Endothelial cell (in vitro differentiated cells): ENCODE measurements around the gene CA10. TPM values are rescaled to one million over a fixed set of nuclear protein-coding genes. Genes with fewer than 3 reads are reported as not detected.

ENCODE experiments used
- DNase-seq: peaks from one replicate; pipeline ENCODE4 v3.0.0; 2021; ENCODE audit warnings: low spot score
- H3K27ac Mint-ChIP-seq: one replicate; pipeline ENCODE4 v1.8.0; 2021; ENCODE audit warnings: mixed read lengths, inconsistent platforms; ENCODE audit not compliant: unreplicated experiment
- H3K27me3 Mint-ChIP-seq: one replicate; pipeline ENCODE4 v1.8.0; 2021; ENCODE audit warnings: mild to moderate bottlenecking, moderate library complexity, mixed read lengths, inconsistent platforms; ENCODE audit not compliant: unreplicated experiment
- H3K36me3 Mint-ChIP-seq: one replicate; pipeline ENCODE4 v1.8.0; 2021; ENCODE audit warnings: mild to moderate bottlenecking, low read depth, mixed read lengths, inconsistent platforms; ENCODE audit not compliant: unreplicated experiment
- H3K4me1 Mint-ChIP-seq: one replicate; pipeline ENCODE4 v1.8.0; 2021; ENCODE audit warnings: mild to moderate bottlenecking, mixed read lengths, inconsistent platforms; ENCODE audit not compliant: unreplicated experiment
- H3K4me3 Mint-ChIP-seq: one replicate; pipeline ENCODE4 v1.8.0; 2021; ENCODE audit warnings: mild to moderate bottlenecking, mixed read lengths, inconsistent platforms; ENCODE audit not compliant: unreplicated experiment
- H3K9me3 Mint-ChIP-seq: one replicate; pipeline ENCODE4 v1.8.0; 2021; ENCODE audit warnings: mixed read lengths, inconsistent platforms; ENCODE audit not compliant: unreplicated experiment
- total RNA-seq: library from RNA; stranded (reverse); fragmentation: NEBNext Ultra II Directional; extraction: Animal tissue kit (Norgen Biotek cat#: 25700); gene quantifications from one replicate; pipeline ENCODE4 v1.2.1, GENCODE V29; 2021; ENCODE audit not compliant: unreplicated experiment
- TF ChIP-seq, protein P1 (sequence below): fragments of 200-600 bp; sonication (generic); IDR thresholded peaks from one replicate; pipeline ENCODE4 v1.5.0; 2021; ENCODE audit warnings: antibody characterized with exemption; ENCODE audit not compliant: unreplicated experiment

The CA10 gene
- total RNA-seq, 1 donor from 2014 or later = not detected

DNA sequence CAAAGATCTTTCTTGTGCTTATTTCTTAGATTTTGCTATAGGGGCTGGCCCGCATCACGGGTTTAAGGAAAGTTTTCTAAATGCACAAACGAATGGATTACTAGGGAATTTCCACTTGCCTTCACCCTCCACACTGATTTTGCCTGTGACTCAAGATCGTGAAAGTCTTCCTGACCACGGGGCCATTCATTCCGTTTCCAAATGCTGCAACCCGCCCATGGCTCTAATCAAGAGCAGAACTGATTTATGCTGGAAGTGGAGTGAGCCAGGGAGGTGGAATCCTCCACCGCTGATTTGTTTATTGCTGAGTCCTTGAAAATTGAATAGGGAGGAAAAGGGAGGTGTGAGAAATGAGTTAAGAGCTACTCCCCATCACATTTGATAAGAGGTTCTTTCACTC lies 52.4 kb downstream of the CA10 start:
- Mint-ChIP-seq H3K9me3 (no peaks in the 10 kb centered on the region), H3K27me3 (no peaks in the 10 kb centered on the region), H3K4me1 (no peaks in the 10 kb centered on the region), H3K27ac (no peak overlapping the region), H3K36me3 (no peaks in the 10 kb centered on the region), H3K4me3 (no peak overlapping the region)
- TF ChIP-seq, protein P1, sequence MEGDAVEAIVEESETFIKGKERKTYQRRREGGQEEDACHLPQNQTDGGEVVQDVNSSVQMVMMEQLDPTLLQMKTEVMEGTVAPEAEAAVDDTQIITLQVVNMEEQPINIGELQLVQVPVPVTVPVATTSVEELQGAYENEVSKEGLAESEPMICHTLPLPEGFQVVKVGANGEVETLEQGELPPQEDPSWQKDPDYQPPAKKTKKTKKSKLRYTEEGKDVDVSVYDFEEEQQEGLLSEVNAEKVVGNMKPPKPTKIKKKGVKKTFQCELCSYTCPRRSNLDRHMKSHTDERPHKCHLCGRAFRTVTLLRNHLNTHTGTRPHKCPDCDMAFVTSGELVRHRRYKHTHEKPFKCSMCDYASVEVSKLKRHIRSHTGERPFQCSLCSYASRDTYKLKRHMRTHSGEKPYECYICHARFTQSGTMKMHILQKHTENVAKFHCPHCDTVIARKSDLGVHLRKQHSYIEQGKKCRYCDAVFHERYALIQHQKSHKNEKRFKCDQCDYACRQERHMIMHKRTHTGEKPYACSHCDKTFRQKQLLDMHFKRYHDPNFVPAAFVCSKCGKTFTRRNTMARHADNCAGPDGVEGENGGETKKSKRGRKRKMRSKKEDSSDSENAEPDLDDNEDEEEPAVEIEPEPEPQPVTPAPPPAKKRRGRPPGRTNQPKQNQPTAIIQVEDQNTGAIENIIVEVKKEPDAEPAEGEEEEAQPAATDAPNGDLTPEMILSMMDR = no peak
- DNase-seq = no peak

DNA sequence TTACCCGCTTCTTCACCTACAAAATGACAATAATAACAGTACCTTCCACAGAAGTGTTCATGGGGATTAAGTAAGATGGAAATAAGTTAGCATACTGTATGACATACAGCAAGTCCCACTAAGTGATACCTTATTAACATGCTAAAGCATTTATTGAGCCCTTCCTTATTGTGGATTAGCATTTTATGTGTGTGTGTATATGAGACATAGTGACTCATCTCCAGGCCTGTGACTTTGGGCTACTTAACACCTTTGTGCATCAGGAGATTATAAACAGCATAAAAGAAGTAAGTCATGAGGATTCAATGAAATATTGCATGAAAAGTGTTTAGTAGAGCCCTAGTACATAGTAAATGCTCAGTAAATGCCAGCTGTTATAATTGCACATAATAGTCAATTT lies 52.9 kb downstream of the CA10 start:
- H3K27me3 Mint-ChIP-seq = no peaks in the 10 kb centered on the region
- no peak overlapping the region for H3K27ac Mint-ChIP-seq
- no peak overlapping the region for H3K4me3 Mint-ChIP-seq
- H3K36me3 Mint-ChIP-seq = no peaks in the 10 kb centered on the region
- DNase-seq = no peak
- H3K4me1 Mint-ChIP-seq = no peaks in the 10 kb centered on the region
- TF ChIP-seq, protein P1 = no peak
- no peaks in the 10 kb centered on the region for H3K9me3 Mint-ChIP-seq

DNA sequence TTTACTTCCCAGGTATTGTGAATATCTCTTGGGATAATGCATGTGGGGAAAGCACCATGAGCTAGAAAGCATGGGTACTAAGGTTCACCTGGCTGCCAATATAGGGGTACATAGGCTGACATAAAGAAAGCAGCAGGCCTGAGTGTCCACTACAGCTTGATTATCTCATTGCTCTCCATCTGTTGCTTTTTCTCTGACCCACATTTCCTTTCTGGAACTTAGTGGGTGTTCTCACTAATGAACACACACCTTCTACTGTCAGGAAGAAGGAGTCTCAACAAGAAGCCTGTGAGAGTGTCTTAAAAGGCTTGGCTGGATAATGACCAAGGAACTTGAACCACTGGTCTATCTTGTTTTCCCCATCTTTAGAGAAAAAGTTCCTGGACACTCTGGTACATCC lies 62.5 kb downstream of the CA10 start:
- TF ChIP-seq, protein P1 = no peak
- H3K4me1 Mint-ChIP-seq = peaks cover 4% of the 10 kb centered on the region
- no peak overlapping the region for H3K27ac Mint-ChIP-seq
- H3K9me3 Mint-ChIP-seq = no peaks in the 10 kb centered on the region
- H3K4me3 Mint-ChIP-seq = no peak overlapping the region
- H3K27me3 Mint-ChIP-seq = peaks cover 2% of the 10 kb centered on the region
- no peak for DNase-seq
- no peaks in the 10 kb centered on the region for H3K36me3 Mint-ChIP-seq

- TF ChIP-seq, protein P1 = no peak
- Mint-ChIP-seq H3K4me1 (no peaks in the 10 kb centered on the region), H3K27me3 (no peaks in the 10 kb centered on the region), H3K36me3 (no peaks in the 10 kb centered on the region), H3K9me3 (no peaks in the 10 kb centered on the region), H3K27ac (no peak overlapping the region), H3K4me3 (no peak overlapping the region)
- no peak for DNase-seq
Observed at GRCh38 chr17:52084176-52084575, 74.3 kb downstream of the CA10 start.

DNA sequence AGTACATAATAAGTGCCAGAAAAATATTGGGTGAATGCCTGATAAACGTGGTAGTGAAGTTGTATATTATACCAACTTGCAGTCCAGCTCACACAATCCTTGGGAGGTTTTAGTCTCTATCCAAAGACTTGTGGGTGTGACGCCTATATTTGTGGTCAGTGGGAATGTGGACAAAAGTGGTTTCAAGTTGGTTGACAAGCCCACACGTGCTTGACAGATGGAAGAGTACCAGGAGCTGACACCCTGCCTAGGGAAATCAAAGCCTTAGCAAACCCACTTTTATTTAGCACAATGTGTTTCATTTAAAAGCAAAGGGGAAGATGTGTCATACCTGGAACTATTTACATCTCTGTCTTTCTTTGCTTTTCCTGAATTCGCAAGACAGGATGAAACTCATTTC lies 79.0 kb downstream of the CA10 start:
- Mint-ChIP-seq H3K9me3 (no peaks in the 10 kb centered on the region), H3K27ac (no peak overlapping the region), H3K27me3 (no peaks in the 10 kb centered on the region), H3K36me3 (no peaks in the 10 kb centered on the region), H3K4me1 (no peaks in the 10 kb centered on the region), H3K4me3 (no peak overlapping the region)
- no peak for DNase-seq
- TF ChIP-seq, protein P1 = no peak
